ENCODE data around the gene UNC93B1. TPM values are rescaled to one million over a fixed set of nuclear protein-coding genes. Genes with fewer than 3 reads are reported as not detected.

Gene UNC93B1
- 9.1 TPM in 2 replicates for total RNA-seq (2014; rRNA removed; shearing (Covaris generic))
- polyA plus RNA-seq (2015; cell fraction: cytosol; rRNA removed): 15.7 and 19.4 TPM in 2 replicates
- polyA plus RNA-seq (2015; cell fraction: nucleus; rRNA removed): 30.4 and 32.2 TPM in 2 replicates

DNA sequence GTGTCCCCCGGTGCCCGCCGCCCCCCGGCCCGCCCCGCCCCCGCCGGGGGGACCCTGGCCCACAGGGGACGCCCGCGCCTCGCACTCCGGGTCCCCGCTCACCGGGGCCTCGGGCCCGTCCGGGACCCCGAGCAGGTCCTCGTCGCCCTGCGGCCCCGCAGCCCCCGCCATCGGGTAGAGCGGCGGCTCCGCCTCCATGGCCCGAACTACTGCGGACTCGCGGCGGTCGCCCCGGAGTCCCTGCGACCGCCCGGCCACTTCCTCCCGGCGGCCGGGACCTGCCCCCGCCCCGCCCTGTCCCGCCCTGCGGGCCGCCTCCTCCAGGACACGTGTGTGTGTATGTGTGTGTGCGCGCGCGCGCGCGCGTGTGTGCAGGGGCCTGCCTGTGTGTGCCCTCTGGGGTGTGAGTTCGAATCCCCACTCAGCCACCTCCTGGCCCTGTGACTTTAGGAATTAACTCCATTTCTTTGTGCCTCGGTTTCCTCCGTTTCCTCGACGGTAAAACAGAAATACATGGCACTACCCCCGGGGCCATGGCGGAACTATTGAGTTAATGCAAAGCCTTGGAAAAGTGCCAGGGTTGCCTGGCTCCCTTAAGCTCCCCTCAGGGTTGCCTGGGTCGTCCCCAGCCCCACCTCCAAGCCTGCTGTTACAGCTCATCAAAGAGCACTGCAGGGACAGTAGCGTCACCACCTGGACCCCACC lies at the start of gene UNC93B1:
Gene UNC93B1 (minus strand): TSS at position 252 of the 705 bp plus-strand sequence. CDS start 54 bp downstream, at position 198.
- DNase-seq (ENCODE audit: low read depth, low spot score): peak; percentile 78
- in situ Hi-C loops (cut with HindIII; ENCODE audit: low pct_unique_long_range_greater_than_20kb, low sequenced_read_pairs): no loop called here

DNA sequence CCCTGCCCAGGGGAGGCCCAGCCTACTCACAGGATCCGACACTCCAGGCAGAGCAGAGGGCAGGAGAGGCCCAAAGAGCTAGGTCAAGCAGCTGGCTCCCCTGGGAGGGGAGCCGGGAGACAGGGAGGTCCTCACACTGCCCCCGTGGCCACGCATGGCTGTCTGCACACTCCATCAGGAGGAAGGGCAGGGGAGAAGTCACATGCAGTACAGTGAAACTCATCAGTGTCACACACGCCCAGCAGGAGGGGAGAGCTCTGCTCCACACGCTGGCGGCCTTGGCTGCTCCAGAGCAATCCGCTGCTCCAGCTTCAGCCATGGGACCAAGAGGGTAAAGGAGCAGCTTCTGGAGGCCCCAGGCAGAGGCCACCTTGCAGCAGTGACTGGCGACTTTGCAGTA lies 49.2 kb upstream of the UNC93B1 start:
- no peak for DNase-seq (ENCODE audit: low read depth, low spot score)
- in situ Hi-C loops (cut with HindIII; ENCODE audit: low pct_unique_long_range_greater_than_20kb, low sequenced_read_pairs): no loop called here

- DNase-seq (ENCODE audit: low read depth, low spot score): no peak
- in situ Hi-C loops (cut with HindIII; ENCODE audit: low pct_unique_long_range_greater_than_20kb, low sequenced_read_pairs): no loop called here
Observed at GRCh38 chr11:68052137-68052873, 48.4 kb upstream of the UNC93B1 start.

DNA sequence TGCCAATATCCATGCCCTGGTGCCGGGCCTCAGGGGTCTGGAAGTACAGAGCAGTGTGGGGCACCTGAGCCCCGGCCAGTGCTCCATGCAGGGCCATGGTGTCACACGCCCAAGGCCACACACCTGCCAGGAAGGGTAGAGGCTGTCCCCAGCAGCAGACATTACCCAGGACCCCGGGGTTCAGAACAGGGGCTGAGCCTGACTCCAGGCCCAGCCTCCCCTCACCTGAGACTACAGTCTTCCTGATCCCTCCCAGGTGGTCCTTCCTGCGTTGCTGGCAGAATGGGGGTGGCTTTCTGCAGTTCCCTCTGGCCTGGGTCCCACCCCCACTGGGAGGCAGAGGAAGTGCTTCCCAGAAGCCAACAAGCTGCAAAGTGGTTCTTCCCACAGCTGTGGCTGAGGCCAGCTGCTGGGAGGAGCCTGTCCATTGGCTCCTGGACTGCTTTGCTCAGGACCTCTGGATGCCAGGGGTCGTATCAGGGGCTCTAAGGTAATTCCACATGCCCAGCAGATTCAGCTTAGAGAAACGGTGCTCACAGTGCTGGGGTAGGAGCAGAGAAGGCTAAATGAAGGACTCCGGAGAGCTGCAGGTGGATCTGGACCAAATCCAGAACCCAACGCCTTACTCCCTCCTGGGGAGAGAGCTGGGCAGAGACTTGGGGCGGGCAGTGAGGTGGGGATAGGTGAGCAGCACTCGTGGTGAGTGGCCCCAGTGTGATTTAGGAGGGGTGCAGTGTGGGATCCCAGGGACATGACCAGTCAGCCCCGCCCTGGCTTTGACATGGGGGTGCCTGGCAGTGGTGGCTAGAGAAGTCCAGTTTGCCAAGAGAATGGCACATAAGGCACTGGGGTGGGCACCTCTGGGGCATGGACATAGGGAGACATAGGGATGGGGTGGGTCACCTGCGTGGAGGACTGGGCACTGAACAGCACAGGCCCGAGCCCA lies 47.6 kb upstream of the UNC93B1 start:
- in situ Hi-C loops (cut with HindIII; ENCODE audit: low pct_unique_long_range_greater_than_20kb, low sequenced_read_pairs): no loop called here
- no peak for DNase-seq (ENCODE audit: low read depth, low spot score)

DNA sequence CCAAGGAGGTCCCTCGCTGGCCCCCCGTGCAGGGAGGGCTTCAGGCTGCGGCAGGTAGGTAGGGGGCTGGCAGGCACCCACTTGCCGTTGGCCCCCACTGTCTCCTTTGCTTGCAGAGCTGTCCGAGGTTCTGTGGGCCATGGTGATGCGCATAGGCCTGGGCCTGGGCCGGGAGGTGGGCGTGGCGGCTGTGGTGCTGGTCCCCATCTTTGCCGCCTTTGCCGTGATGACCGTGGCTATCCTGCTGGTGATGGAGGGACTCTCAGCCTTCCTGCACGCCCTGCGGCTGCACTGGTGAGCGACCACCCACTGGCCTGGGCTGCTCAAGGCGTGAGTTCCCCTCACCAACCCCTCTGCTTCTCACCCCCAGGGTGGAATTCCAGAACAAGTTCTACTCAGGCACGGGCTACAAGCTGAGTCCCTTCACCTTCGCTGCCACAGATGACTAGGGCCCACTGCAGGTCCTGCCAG lies 46.5 kb upstream of the UNC93B1 start:
- in situ Hi-C loops (cut with HindIII; ENCODE audit: low pct_unique_long_range_greater_than_20kb, low sequenced_read_pairs): no loop called here
- DNase-seq (ENCODE audit: low read depth, low spot score): no peak

DNA sequence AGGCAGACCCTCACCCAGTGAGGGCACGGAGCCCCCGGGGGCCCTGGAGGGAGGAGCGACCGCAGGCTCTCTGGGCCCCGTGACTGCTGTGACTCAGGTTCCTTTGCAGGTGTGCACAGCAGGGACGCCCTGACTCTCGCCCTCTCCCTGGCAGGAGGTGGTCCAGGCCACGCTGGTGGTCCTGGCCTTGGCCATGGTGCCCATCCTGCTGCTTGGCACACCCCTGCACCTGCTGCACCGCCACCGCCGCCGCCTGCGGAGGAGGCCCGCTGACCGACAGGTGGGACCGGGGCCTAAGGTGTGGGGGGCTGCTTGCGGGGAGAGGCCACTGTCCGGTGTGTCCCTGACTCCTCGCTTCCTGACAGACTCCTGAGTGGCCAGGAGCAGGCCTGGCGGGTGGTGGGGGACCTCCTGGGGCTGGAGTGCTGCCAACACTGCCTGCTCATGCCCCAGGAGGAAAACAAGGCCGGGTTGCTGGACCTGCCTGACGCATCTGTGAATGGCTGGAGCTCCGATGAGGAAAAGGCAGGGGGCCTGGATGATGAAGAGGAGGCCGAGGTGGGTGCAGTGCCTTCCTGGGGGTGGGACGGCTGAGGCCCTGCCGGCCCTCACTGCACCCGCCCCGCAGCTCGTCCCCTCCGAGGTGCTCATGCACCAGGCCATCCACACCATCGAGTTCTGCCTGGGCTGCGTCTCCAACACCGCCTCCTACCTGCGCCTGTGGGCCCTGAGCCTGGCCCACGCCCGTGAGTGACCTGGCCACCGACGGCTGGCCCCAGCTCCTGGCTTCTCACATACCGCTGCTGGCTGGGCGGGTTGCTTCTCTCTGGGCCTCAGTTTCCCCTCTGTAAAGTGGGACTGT lies 45.8 kb upstream of the UNC93B1 start:
- in situ Hi-C loops (cut with HindIII; ENCODE audit: low pct_unique_long_range_greater_than_20kb, low sequenced_read_pairs): no loop called here
- no peak for DNase-seq (ENCODE audit: low read depth, low spot score)

DNA sequence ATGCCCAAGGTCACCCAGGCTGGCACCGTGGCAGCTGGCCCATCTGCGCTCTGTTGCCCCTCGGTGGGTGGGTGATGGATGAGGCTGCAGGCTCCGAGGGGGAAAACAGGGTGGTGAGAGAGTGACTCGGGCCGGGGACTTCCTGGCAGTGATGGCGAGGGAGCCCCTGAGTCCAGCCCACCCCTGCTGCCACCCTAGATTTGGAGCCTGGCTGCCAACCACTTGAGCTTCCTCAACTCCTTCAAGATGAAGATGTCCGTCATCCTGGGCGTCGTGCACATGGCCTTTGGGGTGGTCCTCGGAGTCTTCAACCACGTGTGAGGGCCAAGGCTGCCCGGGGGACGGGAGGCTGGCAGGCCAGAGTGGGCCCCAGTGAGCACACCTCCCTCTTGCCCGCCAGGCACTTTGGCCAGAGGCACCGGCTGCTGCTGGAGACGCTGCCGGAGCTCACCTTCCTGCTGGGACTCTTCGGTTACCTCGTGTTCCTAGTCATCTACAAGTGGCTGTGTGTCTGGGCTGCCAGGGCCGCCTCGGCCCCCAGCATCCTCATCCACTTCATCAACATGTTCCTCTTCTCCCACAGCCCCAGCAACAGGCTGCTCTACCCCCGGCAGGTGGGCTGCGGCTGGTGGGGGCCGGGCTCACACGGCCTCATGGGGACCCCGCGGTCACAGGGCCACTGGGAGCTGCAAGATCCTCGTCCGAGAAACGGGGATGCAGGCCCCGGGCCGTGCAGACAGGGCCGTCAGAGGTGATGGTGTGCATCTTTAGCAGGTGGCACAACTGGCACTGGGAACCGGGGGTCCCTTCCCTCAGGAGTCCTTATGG lies 45.0 kb upstream of the UNC93B1 start:
- in situ Hi-C loops (cut with HindIII; ENCODE audit: low pct_unique_long_range_greater_than_20kb, low sequenced_read_pairs): no loop called here
- DNase-seq (ENCODE audit: low read depth, low spot score): no peak

GRCh38 chr11:68047437-68048290 lies 43.8 kb upstream of the UNC93B1 start:
- DNase-seq (ENCODE audit: low read depth, low spot score): no peak
- in situ Hi-C loops (cut with HindIII; ENCODE audit: low pct_unique_long_range_greater_than_20kb, low sequenced_read_pairs): no loop called here

- in situ Hi-C loops (cut with HindIII; ENCODE audit: low pct_unique_long_range_greater_than_20kb, low sequenced_read_pairs): no loop called here
- DNase-seq (ENCODE audit: low read depth, low spot score): no peak
Observed at GRCh38 chr11:68044898-68045351, 41.0 kb upstream of the UNC93B1 start.

GRCh38 chr11:68044145-68044813 lies 40.4 kb upstream of the UNC93B1 start:
- in situ Hi-C loops (cut with HindIII; ENCODE audit: low pct_unique_long_range_greater_than_20kb, low sequenced_read_pairs): no loop called here
- DNase-seq (ENCODE audit: low read depth, low spot score): no peak

GRCh38 chr11:68043349-68044144 lies 39.6 kb upstream of the UNC93B1 start:
- in situ Hi-C loops (cut with HindIII; ENCODE audit: low pct_unique_long_range_greater_than_20kb, low sequenced_read_pairs): no loop called here
- DNase-seq (ENCODE audit: low read depth, low spot score): no peak

GRCh38 chr11:68043029-68043348 lies 39.1 kb upstream of the UNC93B1 start:
- in situ Hi-C loops (cut with HindIII; ENCODE audit: low pct_unique_long_range_greater_than_20kb, low sequenced_read_pairs): no loop called here
- no peak for DNase-seq (ENCODE audit: low read depth, low spot score)

- in situ Hi-C loops (cut with HindIII; ENCODE audit: low pct_unique_long_range_greater_than_20kb, low sequenced_read_pairs): no loop called here
Observed at GRCh38 chr11:68042219-68043028, 38.5 kb upstream of the UNC93B1 start.

More at GRCh38 chr11:68042219-68043028, 38.5 kb upstream of the UNC93B1 start:
- no peak for DNase-seq (ENCODE audit: low read depth, low spot score)

All from SK-MEL-5 (cell line).